SK-N-SH (cell line): ENCODE data around the gene WNK2. TPM values are rescaled to one million over a fixed set of nuclear protein-coding genes. Genes with fewer than 3 reads are reported as not detected.

Experiments
- CTCF ChIA-PET: fragments of 300-600, 350-600 bp; formaldehyde crosslinking; extraction: SDS; loops from one replicate; lab custom pipeline; 2021; lab: Yijun Ruan, JAX
- POLR2A ChIA-PET: fragments of 350-600 bp; sonication (Branson Sonifier 250); formaldehyde crosslinking; extraction: SDS; loops from one replicate; lab custom pipeline; 2020; ENCODE audit warnings: antibody characterized with exemption, inconsistent platforms; lab: Yijun Ruan, JAX
- DNase-seq: peaks from one replicate; pipeline ENCODE4 v3.0.0; 2012
- H2AFZ ChIP-seq: fragments of 200-600 bp; sonication (generic); 2 replicates; pipeline ENCODE4 v1.8.1; 2016; ENCODE audit warnings: antibody characterized with exemption, mild to moderate bottlenecking, low read depth
- H3F3A ChIP-seq: fragments of 200-600 bp; sonication (generic); replicated peaks from 2 replicates; pipeline ENCODE3; 2016; ENCODE audit warnings: antibody characterized with exemption, mild to moderate bottlenecking; ENCODE audit not compliant: insufficient read depth
- H3K27ac ChIP-seq, 2 experiments: fragments of 200-500 bp in 1 of 2; fragments of 200-600 bp in 1 of 2; sonication (Bioruptor generic) in 1 of 2; sonication (generic), shearing (Covaris generic) in 1 of 2; 2 replicates each; pipeline versions ENCODE4 v1.5.1 to v1.6.1; 2014 to 2016; ENCODE audit warnings: low read depth in 2 of 2, inconsistent platforms in 1 of 2, low read length in 1 of 2, mild to moderate bottlenecking in 1 of 2, mixed read lengths in 1 of 2
- H3K27me3 ChIP-seq: fragments of 200-600 bp; sonication (generic), shearing (Covaris generic); 2 replicates; pipeline ENCODE4 v1.6.1; 2016; ENCODE audit warnings: mixed run types; ENCODE audit not compliant: insufficient read depth
- H3K36me3 ChIP-seq, 2 experiments: fragments of 200-500 bp in 1 of 2; fragments of 200-600 bp in 1 of 2; sonication (Bioruptor generic) in 1 of 2; sonication (generic) in 1 of 2; replicated peaks in 1 of 2; 2 replicates each; pipeline versions ENCODE3 to v1.5.1; 2014 to 2016; ENCODE audit warnings: low read length in 1 of 2, mild to moderate bottlenecking in 1 of 2; ENCODE audit not compliant: insufficient read depth in 2 of 2, control insufficient read depth in 1 of 2
- H3K4me1 ChIP-seq, 2 experiments: fragments of 200-500 bp in 1 of 2; fragments of 200-600 bp in 1 of 2; sonication (Bioruptor generic) in 1 of 2; sonication (generic), shearing (Covaris generic) in 1 of 2; 2 replicates each; pipeline versions ENCODE4 v1.5.1 to v1.6.1; 2014 to 2016; ENCODE audit warnings: low read depth in 1 of 2, low read length in 1 of 2, mixed run types in 1 of 2; ENCODE audit not compliant: insufficient read depth in 2 of 2, control insufficient read depth in 1 of 2
- H3K4me2 ChIP-seq: fragments of 200-600 bp; sonication (generic), shearing (Covaris generic); 2 replicates; pipeline ENCODE4 v1.6.1; 2017; ENCODE audit warnings: mixed run types
- H3K4me3 ChIP-seq, 2 experiments: fragments of 200-500 bp in 1 of 2; fragments of 200-600 bp in 1 of 2; sonication (Bioruptor generic) in 1 of 2; sonication (generic), shearing (Covaris generic) in 1 of 2; 2 replicates each; pipeline versions ENCODE4 v1.5.1 to v1.8.1; 2014 to 2016; ENCODE audit warnings: low read depth in 2 of 2, inconsistent platforms in 1 of 2, low read length in 1 of 2, mild to moderate bottlenecking in 1 of 2, mixed read lengths in 1 of 2, moderate library complexity in 1 of 2
- H3K79me2 ChIP-seq: fragments of 200-600 bp; sonication (generic); 2 replicates; pipeline ENCODE4 v1.8.1; 2017; ENCODE audit warnings: mild to moderate bottlenecking; ENCODE audit not compliant: insufficient read depth
- H3K9ac ChIP-seq: fragments of 200-600 bp; sonication (generic); 2 replicates; pipeline ENCODE4 v1.6.1; 2017; ENCODE audit warnings: mixed run types
- H3K9me2 ChIP-seq: fragments of 200-600 bp; sonication (generic); 2 replicates; pipeline ENCODE4 v1.6.1; 2017; ENCODE audit warnings: mixed run types
- H3K9me3 ChIP-seq: fragments of 200-600 bp; sonication (generic); 2 replicates; pipeline ENCODE4 v1.6.1; 2017; ENCODE audit warnings: mixed run types, mild to moderate bottlenecking, moderate library complexity
- H4K20me1 ChIP-seq: fragments of 200-600 bp; sonication (generic); 2 replicates; pipeline ENCODE4 v1.6.1; 2017; ENCODE audit warnings: mild to moderate bottlenecking, mixed run types; ENCODE audit not compliant: insufficient read depth
- CHD2 ChIP-seq: fragments of 150-350 bp; IDR thresholded peaks from 2 replicates; pipeline ENCODE4 v1.6.1; 2018; ENCODE audit warnings: low read length; ENCODE audit not compliant: partially characterized antibody
- ELF1 ChIP-seq: IDR thresholded peaks from 2 replicates; pipeline ENCODE4 v1.4.0; 2012
- EZH2phosphoT487 ChIP-seq: fragments of 200-600 bp; sonication (generic); IDR thresholded peaks from 2 replicates; pipeline ENCODE4 v1.6.1; 2017; ENCODE audit warnings: low read depth, mixed run types, mild to moderate bottlenecking, antibody characterized with exemption, moderate library complexity, borderline replicate concordance
- FOXJ3 ChIP-seq: sonication (generic); formaldehyde crosslinking; IDR thresholded peaks from 2 replicates; pipeline ENCODE4 v1.5.1; 2020; ENCODE audit warnings: mild to moderate bottlenecking, missing genetic modification reagents
- GABPA ChIP-seq: IDR thresholded peaks from 2 replicates; pipeline ENCODE4 v1.4.0; 2012; ENCODE audit warnings: low read depth, mild to moderate bottlenecking
- JUND ChIP-seq: IDR thresholded peaks from 2 replicates; pipeline ENCODE4 v1.4.0; 2012
- MEF2A ChIP-seq: IDR thresholded peaks from 2 replicates; pipeline ENCODE4 v1.4.0; 2012; ENCODE audit warnings: low read depth, borderline replicate concordance
- NRF1 ChIP-seq: IDR thresholded peaks from 2 replicates; pipeline ENCODE4 v1.6.1; 2012; ENCODE audit warnings: low read depth, mild to moderate bottlenecking, low read length
- POLR2AphosphoS5 ChIP-seq: IDR thresholded peaks from 2 replicates; pipeline ENCODE4 v1.6.1; 2012; ENCODE audit warnings: low read depth, low read length
- RXRA ChIP-seq: IDR thresholded peaks from 2 replicates; pipeline ENCODE4 v1.4.0; 2012; ENCODE audit warnings: low read depth, mild to moderate bottlenecking, borderline replicate concordance
- SIN3A ChIP-seq: IDR thresholded peaks from 2 replicates; pipeline ENCODE4 v1.6.1; 2012; ENCODE audit warnings: low read depth, mild to moderate bottlenecking, low read length, moderate library complexity, borderline replicate concordance
- SMC3 ChIP-seq: IDR thresholded peaks from 2 replicates; pipeline ENCODE4 v1.6.1; 2012; ENCODE audit warnings: low read depth, low read length, improper control_type of control experiment
- TCF12 ChIP-seq: IDR thresholded peaks from 2 replicates; pipeline ENCODE4 v1.4.0; 2012
- TEAD4 ChIP-seq: IDR thresholded peaks from 2 replicates; pipeline ENCODE4 v1.4.0; 2012; ENCODE audit warnings: mild to moderate bottlenecking, borderline replicate concordance; ENCODE audit not compliant: insufficient read depth
- YY1 ChIP-seq: IDR thresholded peaks from 2 replicates; pipeline ENCODE4 v1.4.0; 2012; ENCODE audit warnings: low read depth, mild to moderate bottlenecking
- WGBS: methylation state at CpG from one replicate; pipeline ENCODE4 v1.1.6; 2017; ENCODE audit warnings: low lambda C conversion rate; 5-methylcytosine and 5-hydroxymethylcytosine counted together
- polyA plus RNA-seq, 3 experiments: library from polyadenylated mRNA; depleted of rRNA; stranded (reverse); fragments of >200 nt; gene quantifications; 2 replicates each; pipeline ENCODE4 v1.2.3, GENCODE V29; 2012
- TF ChIP-seq, protein P1 (sequence below): fragments of 200-600 bp; sonication (generic); IDR thresholded peaks from 2 replicates; pipeline ENCODE4 v1.6.1; 2017; ENCODE audit warnings: antibody characterized with exemption, mild to moderate bottlenecking, moderate library complexity
- TF ChIP-seq, protein P2 (sequence below): fragments of 150-350 bp; IDR thresholded peaks from 2 replicates; pipeline ENCODE4 v1.6.1; 2017; ENCODE audit warnings: antibody characterized with exemption, low read length, low read depth, borderline replicate concordance
- TF ChIP-seq, protein P3 (sequence below): IDR thresholded peaks from 2 replicates; pipeline ENCODE4; 2012
- TF ChIP-seq, protein P4 (sequence below): IDR thresholded peaks from 2 replicates; pipeline ENCODE4 v1.6.1; 2012; ENCODE audit warnings: mild to moderate bottlenecking, low read depth, low read length, moderate library complexity

The WNK2 gene
- polyA plus RNA-seq, 1 of the 3 experiments (the other 2 are of a cell fraction), result 0.12 TPM

DNA sequence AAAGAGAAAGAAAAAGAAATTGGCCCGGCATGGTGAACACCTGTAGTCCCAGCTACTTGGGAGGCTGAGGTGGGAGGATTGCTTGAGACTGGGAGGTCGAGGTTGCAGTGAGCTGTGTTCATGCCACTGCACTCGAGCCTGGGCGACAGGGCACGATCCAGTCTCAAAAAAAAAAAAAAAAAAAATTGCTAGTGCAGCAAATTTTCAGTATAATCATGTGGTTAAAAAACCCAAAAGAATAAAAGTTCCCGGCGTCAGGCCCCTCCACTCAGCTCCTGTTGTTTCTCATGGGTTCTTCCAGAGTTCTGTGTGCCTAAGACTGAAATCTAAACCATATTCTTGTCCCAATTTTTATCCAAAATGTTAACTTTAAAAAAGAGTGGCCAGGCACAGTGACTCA, 49.1 kb downstream of the WNK2 start:
- H4K20me1 ChIP-seq, result no peaks in the 10 kb centered on the region
- no peak for TF ChIP-seq ELF1
- no peak for TF ChIP-seq GABPA
- TF ChIP-seq SIN3A, result no peak
- TF ChIP-seq, protein P1, sequence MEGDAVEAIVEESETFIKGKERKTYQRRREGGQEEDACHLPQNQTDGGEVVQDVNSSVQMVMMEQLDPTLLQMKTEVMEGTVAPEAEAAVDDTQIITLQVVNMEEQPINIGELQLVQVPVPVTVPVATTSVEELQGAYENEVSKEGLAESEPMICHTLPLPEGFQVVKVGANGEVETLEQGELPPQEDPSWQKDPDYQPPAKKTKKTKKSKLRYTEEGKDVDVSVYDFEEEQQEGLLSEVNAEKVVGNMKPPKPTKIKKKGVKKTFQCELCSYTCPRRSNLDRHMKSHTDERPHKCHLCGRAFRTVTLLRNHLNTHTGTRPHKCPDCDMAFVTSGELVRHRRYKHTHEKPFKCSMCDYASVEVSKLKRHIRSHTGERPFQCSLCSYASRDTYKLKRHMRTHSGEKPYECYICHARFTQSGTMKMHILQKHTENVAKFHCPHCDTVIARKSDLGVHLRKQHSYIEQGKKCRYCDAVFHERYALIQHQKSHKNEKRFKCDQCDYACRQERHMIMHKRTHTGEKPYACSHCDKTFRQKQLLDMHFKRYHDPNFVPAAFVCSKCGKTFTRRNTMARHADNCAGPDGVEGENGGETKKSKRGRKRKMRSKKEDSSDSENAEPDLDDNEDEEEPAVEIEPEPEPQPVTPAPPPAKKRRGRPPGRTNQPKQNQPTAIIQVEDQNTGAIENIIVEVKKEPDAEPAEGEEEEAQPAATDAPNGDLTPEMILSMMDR, result no peak
- no peak for TF ChIP-seq YY1
- no peak for TF ChIP-seq POLR2AphosphoS5
- no peak overlapping the region for H3K9ac ChIP-seq
- H3K27me3 ChIP-seq, result no peaks in the 10 kb centered on the region
- peaks cover 0 to 57% of the 10 kb centered on the region in 2 experiments; a peak in 1 of 4 replicates for H3K4me1 ChIP-seq
- H3K9me3 ChIP-seq, result no peaks in the 10 kb centered on the region
- ChIA-PET POLR2A (no interaction called here), CTCF (interaction anchor here (0.8 kb wide), 1 partner anchor 72 kb away, joined by 3 read pairs; no protein-coding TSS in a partner anchor)
- no peaks in the 10 kb centered on the region for H3K36me3 ChIP-seq
- H3K27ac ChIP-seq, result no peak overlapping the region
- no peaks in the 10 kb centered on the region for H3F3A ChIP-seq
- no peak overlapping the region for H3K4me2 ChIP-seq
- DNase-seq, result no peak
- no peaks in the 10 kb centered on the region for H3K9me2 ChIP-seq
- no peak overlapping the region for H2AFZ ChIP-seq
- no peak overlapping the region for H3K4me3 ChIP-seq
- H3K79me2 ChIP-seq, result no peaks in the 10 kb centered on the region
- 82% methylated on average over 7 of the region's 7 CpGs for WGBS

DNA sequence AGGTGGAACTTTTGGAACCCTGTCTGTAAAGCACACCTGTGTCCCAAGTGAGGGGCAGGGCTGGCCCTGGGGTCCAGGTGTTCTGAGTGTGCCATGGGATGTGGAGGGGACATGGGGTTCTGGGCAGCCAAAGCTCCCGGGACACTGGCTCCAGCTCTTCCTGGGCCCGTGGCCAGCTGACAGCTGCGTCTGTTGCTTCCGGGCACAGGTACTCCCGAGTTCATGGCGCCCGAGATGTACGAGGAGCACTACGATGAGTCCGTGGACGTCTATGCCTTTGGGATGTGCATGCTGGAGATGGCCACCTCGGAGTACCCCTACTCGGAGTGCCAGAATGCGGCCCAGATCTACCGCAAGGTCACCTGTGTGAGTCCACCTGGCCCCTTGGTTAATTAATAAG, 50.7 kb downstream of the WNK2 start:
- no peaks in the 10 kb centered on the region for H3F3A ChIP-seq
- H3K27me3 ChIP-seq, result no peaks in the 10 kb centered on the region
- peak overlapping the region in 1 of 2 experiments; percentile 81; a peak in 2 of 4 replicates for H3K27ac ChIP-seq
- no peaks in the 10 kb centered on the region for H3K9me2 ChIP-seq
- no peak for DNase-seq
- H3K4me3 ChIP-seq, result no peak overlapping the region
- H2AFZ ChIP-seq, result no peak overlapping the region
- POLR2A ChIA-PET, result no interaction called here
- H3K36me3 ChIP-seq, result no peaks in the 10 kb centered on the region
- H3K9ac ChIP-seq, result no peak overlapping the region
- peaks cover 0 to 54% of the 10 kb centered on the region in 2 experiments; a peak in 1 of 4 replicates for H3K4me1 ChIP-seq
- no peaks in the 10 kb centered on the region for H3K9me3 ChIP-seq
- WGBS, result 65% methylated on average over 11 of the region's 15 CpGs
- H3K79me2 ChIP-seq, result no peaks in the 10 kb centered on the region
- H3K4me2 ChIP-seq, result no peak overlapping the region
- no peaks in the 10 kb centered on the region for H4K20me1 ChIP-seq
- CTCF ChIA-PET, result interaction anchor here (0.9 to 1.6 kb wide), 4 partner anchors 9 to 80 kb away, joined by 3 to 6 read pairs (median 4); no protein-coding TSS in a partner anchor
- TF ChIP-seq JUND (no peak), CHD2 (no peak), TEAD4 (no peak), SMC3 (no peak), POLR2AphosphoS5 (no peak), RXRA (no peak), TCF12 (no peak), EZH2phosphoT487 (no peak), NRF1 (no peak), ELF1 (no peak), FOXJ3 (CRISPR knock-in tag) (no peak), MEF2A (no peak)
- TF ChIP-seq, protein P2, sequence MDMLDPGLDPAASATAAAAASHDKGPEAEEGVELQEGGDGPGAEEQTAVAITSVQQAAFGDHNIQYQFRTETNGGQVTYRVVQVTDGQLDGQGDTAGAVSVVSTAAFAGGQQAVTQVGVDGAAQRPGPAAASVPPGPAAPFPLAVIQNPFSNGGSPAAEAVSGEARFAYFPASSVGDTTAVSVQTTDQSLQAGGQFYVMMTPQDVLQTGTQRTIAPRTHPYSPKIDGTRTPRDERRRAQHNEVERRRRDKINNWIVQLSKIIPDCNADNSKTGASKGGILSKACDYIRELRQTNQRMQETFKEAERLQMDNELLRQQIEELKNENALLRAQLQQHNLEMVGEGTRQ, result no peak
- TF ChIP-seq, protein P3, sequence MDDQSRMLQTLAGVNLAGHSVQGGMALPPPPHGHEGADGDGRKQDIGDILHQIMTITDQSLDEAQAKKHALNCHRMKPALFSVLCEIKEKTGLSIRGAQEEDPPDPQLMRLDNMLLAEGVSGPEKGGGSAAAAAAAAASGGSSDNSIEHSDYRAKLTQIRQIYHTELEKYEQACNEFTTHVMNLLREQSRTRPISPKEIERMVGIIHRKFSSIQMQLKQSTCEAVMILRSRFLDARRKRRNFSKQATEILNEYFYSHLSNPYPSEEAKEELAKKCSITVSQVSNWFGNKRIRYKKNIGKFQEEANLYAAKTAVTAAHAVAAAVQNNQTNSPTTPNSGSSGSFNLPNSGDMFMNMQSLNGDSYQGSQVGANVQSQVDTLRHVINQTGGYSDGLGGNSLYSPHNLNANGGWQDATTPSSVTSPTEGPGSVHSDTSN, result no peak
- TF ChIP-seq, protein P1, result no peak
- TF ChIP-seq, protein P4, sequence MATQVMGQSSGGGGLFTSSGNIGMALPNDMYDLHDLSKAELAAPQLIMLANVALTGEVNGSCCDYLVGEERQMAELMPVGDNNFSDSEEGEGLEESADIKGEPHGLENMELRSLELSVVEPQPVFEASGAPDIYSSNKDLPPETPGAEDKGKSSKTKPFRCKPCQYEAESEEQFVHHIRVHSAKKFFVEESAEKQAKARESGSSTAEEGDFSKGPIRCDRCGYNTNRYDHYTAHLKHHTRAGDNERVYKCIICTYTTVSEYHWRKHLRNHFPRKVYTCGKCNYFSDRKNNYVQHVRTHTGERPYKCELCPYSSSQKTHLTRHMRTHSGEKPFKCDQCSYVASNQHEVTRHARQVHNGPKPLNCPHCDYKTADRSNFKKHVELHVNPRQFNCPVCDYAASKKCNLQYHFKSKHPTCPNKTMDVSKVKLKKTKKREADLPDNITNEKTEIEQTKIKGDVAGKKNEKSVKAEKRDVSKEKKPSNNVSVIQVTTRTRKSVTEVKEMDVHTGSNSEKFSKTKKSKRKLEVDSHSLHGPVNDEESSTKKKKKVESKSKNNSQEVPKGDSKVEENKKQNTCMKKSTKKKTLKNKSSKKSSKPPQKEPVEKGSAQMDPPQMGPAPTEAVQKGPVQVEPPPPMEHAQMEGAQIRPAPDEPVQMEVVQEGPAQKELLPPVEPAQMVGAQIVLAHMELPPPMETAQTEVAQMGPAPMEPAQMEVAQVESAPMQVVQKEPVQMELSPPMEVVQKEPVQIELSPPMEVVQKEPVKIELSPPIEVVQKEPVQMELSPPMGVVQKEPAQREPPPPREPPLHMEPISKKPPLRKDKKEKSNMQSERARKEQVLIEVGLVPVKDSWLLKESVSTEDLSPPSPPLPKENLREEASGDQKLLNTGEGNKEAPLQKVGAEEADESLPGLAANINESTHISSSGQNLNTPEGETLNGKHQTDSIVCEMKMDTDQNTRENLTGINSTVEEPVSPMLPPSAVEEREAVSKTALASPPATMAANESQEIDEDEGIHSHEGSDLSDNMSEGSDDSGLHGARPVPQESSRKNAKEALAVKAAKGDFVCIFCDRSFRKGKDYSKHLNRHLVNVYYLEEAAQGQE, result no peak
